Right atrium auricular region (tissue), 2 donors: ENCODE measurements around the gene CCDC91. TPM values are rescaled to one million over a fixed set of nuclear protein-coding genes. Genes with fewer than 3 reads are reported as not detected.

Source experiments
- DNase-seq: peaks from one replicate; pipeline ENCODE4 v3.0.0-alpha.2; 2019; ENCODE audit warnings: low spot score
- H3K27ac ChIP-seq, 2 donors: fragments of 200-600 bp; sonication (generic); 1 replicate in 1 of 2; 2 replicates in 1 of 2; pipeline ENCODE4 v1.5.1; 2016 to 2019
- H3K27me3 ChIP-seq, 2 donors: fragments of 200-600 bp; sonication (generic); one replicate each; pipeline versions ENCODE4 v1.5.1 to v1.6.0; 2017 to 2019
- H3K36me3 ChIP-seq: fragments of 200-600 bp; sonication (generic); one replicate; pipeline ENCODE4 v1.5.1; 2016
- H3K4me1 ChIP-seq, 2 donors: fragments of 200-600 bp; sonication (generic); one replicate each; pipeline versions ENCODE4 v1.5.1 to v1.6.0; 2017 to 2019
- H3K4me3 ChIP-seq, 2 donors: fragments of 200-600 bp; sonication (generic); 1 replicate in 1 of 2; 2 replicates in 1 of 2; pipeline ENCODE4 v1.5.1; 2017 to 2019; ENCODE audit warnings: mild to moderate bottlenecking in 1 of 2, moderate library complexity in 1 of 2
- H3K9me3 ChIP-seq, 2 donors: fragments of 200-600 bp; sonication (generic); one replicate each; pipeline ENCODE4 v1.5.1; 2019
- total RNA-seq, 2 donors: library from RNA; depleted of rRNA; stranded (reverse); fragments of >200 nt; gene quantifications; one replicate each; pipeline ENCODE4 v1.1.0, GENCODE V29; 2016
- TF ChIP-seq, protein P1 (sequence below), 2 donors: fragments of 200-600 bp; sonication (generic); IDR thresholded peaks; one replicate each; pipeline ENCODE4 v1.5.1; 2019; ENCODE audit warnings: antibody characterized with exemption in 2 of 2

Gene CCDC91
- total RNA-seq, 2 donors from 2014 or later = 33.6 to 36.1 TPM

DNA sequence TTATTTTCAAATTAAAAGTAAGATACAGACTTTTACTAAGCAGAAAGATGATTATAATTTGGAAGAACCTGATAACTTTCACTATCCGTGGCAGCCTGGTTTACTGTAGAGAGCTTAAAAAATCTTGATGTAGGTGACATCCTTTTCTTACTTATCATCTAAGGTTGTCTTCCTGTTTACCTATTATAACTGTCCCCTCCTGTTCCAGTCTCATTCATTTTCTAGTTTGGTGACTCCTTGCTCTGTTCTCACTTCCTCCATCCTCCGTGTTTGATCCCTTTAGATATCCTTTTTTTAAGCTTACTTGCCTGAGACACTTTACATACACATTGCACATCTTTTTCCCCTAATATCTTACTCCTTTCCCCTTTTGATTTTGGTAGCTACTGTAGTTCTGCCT, 27.5 kb downstream of the CCDC91 start:
- no peak overlapping the region for H3K4me3 ChIP-seq
- no peaks in the 10 kb centered on the region for H3K36me3 ChIP-seq
- H3K9me3 ChIP-seq = peaks cover 0 to 10% of the 10 kb centered on the region in 2 donors
- TF ChIP-seq, protein P1, sequence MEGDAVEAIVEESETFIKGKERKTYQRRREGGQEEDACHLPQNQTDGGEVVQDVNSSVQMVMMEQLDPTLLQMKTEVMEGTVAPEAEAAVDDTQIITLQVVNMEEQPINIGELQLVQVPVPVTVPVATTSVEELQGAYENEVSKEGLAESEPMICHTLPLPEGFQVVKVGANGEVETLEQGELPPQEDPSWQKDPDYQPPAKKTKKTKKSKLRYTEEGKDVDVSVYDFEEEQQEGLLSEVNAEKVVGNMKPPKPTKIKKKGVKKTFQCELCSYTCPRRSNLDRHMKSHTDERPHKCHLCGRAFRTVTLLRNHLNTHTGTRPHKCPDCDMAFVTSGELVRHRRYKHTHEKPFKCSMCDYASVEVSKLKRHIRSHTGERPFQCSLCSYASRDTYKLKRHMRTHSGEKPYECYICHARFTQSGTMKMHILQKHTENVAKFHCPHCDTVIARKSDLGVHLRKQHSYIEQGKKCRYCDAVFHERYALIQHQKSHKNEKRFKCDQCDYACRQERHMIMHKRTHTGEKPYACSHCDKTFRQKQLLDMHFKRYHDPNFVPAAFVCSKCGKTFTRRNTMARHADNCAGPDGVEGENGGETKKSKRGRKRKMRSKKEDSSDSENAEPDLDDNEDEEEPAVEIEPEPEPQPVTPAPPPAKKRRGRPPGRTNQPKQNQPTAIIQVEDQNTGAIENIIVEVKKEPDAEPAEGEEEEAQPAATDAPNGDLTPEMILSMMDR (IDR thresholded peaks at IDR 0.05) = no peak
- DNase-seq = no peak
- H3K27me3 ChIP-seq = no peaks in the 10 kb centered on the region
- no peak overlapping the region for H3K27ac ChIP-seq
- peaks cover 0 to 12% of the 10 kb centered on the region in 2 donors for H3K4me1 ChIP-seq

DNA sequence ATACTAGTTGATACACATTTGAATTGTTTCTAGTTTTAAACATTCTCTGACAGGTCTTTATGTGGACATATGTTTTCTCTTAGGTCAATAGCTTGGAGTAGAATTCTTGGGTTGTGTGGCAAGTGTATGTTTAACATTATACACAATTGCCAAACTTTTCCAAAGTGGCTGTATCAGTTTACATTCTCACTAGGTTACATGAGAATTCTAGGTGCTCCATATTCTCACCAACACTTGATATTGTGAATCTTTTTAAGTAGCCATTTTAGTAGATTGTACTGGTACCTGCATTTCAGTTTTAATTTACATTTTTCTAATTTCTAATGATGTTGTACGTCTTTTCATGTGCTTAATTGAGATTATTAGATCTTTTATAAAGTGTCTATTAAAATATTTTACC, 28.6 kb downstream of the CCDC91 start:
- TF ChIP-seq, protein P1 (IDR thresholded peaks at IDR 0.05) = no peak
- DNase-seq = no peak
- no peak overlapping the region for H3K27ac ChIP-seq

DNA sequence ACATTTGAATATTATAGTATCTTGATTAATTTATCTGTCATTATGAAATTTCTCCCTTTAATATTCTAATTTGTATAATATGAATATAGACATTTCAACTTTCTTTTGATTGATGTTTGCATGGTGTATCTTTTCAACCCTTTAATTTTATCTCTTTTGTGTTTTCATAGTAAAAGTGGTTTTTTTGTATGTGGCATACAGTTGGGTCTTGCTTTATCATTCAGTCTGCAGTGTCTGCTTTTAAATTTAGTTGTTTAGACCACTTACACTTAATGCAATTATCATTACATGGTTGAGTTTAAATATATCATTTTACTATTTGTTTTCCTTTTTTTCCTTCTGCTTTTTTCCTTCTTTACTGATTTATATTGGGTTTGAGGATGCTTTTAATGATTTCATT, 29.6 kb downstream of the CCDC91 start:
- H3K4me3 ChIP-seq = no peak overlapping the region
- DNase-seq = no peak
- peaks cover 0 to 12% of the 10 kb centered on the region in 2 donors for H3K4me1 ChIP-seq
- H3K27me3 ChIP-seq = no peaks in the 10 kb centered on the region
- no peaks in the 10 kb centered on the region for H3K36me3 ChIP-seq
- TF ChIP-seq, protein P1 (IDR thresholded peaks at IDR 0.05) = no peak
- no peak overlapping the region for H3K27ac ChIP-seq
- peaks cover 0 to 10% of the 10 kb centered on the region in 2 donors for H3K9me3 ChIP-seq

More for the DNA sequence above, 28.6 kb downstream of the CCDC91 start:
- Histone ChIP-seq H3K9me3 (peaks cover 0 to 10% of the 10 kb centered on the region in 2 donors), H3K4me3 (no peak overlapping the region), H3K4me1 (peaks cover 0 to 12% of the 10 kb centered on the region in 2 donors), H3K36me3 (no peaks in the 10 kb centered on the region), H3K27me3 (no peaks in the 10 kb centered on the region)

DNA sequence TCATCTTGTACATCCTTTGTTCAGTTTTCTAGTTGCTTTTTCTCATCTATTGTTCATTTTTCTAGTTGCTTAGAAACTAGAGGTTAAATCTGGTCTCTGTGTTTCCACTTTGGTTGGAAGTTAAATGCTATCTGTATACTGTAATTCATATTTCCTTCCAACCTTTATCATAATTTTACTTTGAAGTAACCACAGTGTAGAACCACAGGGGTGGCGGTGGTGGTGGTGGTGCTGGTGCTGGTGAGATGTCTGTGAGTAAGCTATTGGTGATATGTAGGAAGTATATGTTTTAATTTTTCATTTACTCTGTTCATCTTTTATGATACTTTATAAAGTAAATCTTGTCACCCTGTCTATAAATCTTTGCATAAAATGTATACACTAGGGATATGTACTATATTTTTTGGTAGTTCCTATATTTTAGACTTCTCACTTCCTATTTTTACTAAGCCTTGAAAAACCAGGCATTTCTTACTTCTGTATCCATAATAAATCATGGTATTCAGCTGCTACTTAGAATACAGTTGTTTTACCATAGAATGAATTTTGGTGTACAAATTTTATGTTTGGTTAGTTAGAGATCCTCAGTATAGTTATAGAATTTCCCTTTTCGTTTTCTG, 31.9 kb downstream of the CCDC91 start:
- TF ChIP-seq, protein P1 (IDR thresholded peaks at IDR 0.05) = no peak
- no peaks in the 10 kb centered on the region for H3K36me3 ChIP-seq
- H3K27ac ChIP-seq = no peak overlapping the region
- peaks cover 0 to 10% of the 10 kb centered on the region in 2 donors for H3K9me3 ChIP-seq
- DNase-seq = no peak
- peaks cover 0 to 12% of the 10 kb centered on the region in 2 donors for H3K4me1 ChIP-seq
- no peak overlapping the region for H3K4me3 ChIP-seq
- no peaks in the 10 kb centered on the region for H3K27me3 ChIP-seq

DNA sequence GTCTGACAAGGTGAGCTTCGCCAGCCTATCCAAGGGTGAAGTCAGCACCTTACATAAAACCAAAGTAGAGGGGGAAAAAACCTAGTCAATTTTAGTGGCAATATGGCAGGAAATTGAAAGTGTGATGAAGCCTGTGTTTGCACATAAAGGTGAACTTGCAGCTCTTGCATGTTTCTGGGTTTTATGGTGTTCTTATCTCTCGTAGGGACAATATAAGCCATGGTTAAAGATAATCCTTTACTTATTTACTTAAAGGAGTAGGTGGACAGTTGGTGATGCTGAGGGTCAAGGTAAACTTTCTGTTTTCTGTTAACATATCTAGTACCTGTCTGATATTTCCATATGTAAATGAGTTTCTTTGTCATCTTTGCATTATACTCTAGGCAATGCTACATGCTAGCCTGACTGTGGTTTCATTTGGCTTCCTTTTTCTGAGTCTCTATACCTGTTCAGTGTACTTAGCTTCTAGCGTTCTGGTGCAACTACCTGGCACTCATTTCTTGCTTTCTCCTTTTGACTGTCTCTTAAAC, 32.8 kb downstream of the CCDC91 start:
- Histone ChIP-seq H3K4me1 (peaks cover 0 to 12% of the 10 kb centered on the region in 2 donors), H3K27ac (no peak overlapping the region), H3K4me3 (no peak overlapping the region), H3K36me3 (no peaks in the 10 kb centered on the region), H3K27me3 (no peaks in the 10 kb centered on the region), H3K9me3 (peaks cover 0 to 10% of the 10 kb centered on the region in 2 donors)
- TF ChIP-seq, protein P1 (IDR thresholded peaks at IDR 0.05) = no peak
- DNase-seq = no peak
